ENCODE measurements around the gene MTHFD1L.

The MTHFD1L gene

DNA sequence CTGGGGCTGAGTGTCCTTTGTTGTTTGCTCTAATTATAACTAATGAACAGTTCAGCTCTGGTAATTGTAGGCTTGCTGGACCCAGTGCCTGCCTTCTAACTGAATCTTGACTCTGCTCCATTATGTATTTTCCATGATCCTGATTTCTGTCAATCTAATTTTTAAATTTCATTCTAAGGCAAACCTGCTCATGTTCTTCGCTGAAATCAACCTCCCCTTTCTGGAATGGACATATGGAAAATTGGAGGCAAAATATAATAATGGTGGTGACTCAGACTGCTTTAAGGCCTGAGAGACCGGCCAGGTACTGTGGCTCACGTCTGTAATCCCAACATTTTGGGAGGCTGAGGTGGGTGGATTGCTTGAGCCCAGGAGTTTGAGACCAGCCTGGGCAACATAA, 191.6 kb downstream of the MTHFD1L start:
- Histone ChIP-seq H3K27ac (ENCODE audit: low read depth, low read length) (no peak overlapping the region), H4K20me1 (ENCODE audit: control insufficient read depth, insufficient read depth, low read depth, low read length) (no peaks in the 10 kb centered on the region), H3K4me1 (ENCODE audit: control insufficient read depth, low read length) (no peaks in the 10 kb centered on the region), H3K27me3 (ENCODE audit: control insufficient read depth, low read length) (no peaks in the 10 kb centered on the region), H3K36me3 (ENCODE audit: control insufficient read depth, low read length) (peaks cover 22% of the 10 kb centered on the region), H3K9me3 (ENCODE audit: control insufficient read depth, insufficient read depth, low read length) (no peaks in the 10 kb centered on the region), H3K4me2 (ENCODE audit: low read length) (no peak overlapping the region), H3K9me2 (replicated peaks; ENCODE audit: control insufficient read depth, low read length) (no peaks in the 10 kb centered on the region), H3F3A (ENCODE audit: control insufficient read depth, insufficient read depth) (no peaks in the 10 kb centered on the region), H3K79me2 (ENCODE audit: control insufficient read depth, low read length) (no peaks in the 10 kb centered on the region), H3K4me3 (ENCODE audit: low read length) (no peak overlapping the region)
- no peak for TF ChIP-seq EZH2phosphoT487 (IDR thresholded peaks at IDR 0.05; ENCODE audit: borderline replicate concordance, low read length)
- TF ChIP-seq CTCF (IDR thresholded peaks at IDR 0.05; ENCODE audit: low read depth, low read length, poor library complexity, severe bottlenecking): no peak

DNA sequence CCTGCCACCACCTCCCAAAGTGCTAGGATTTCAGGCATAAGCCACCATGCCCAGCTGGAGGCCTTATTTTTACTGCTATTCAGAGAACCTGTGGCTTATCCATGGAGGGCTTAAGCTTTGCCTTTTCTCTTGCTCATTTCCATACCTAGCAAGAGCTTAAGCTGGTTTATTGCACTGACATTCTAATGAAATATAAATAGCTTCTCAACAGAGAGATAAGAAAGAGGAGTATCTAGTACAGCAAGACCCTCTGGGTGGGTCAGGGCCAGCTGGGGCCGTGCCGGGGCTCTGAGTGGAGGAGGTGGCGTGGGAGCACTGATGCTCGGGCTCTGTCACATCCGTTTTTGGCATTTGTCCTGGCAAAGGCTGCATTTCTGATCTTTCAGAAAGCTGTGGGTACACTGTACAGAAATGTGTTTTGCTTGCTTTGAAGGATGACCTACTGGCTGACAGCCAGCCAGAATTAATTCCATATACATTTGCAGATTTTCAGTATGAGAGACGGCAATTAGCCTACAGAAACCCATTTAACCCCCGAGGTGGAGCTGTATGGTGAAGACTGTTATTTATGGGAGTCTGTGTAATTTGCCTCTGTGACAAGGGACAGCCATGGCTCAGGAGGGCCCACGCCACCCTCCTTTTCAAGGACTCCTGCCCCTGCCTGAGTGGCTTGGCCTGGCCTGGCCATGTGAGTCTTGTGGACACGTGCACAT, 192.7 kb downstream of the MTHFD1L start:
- Histone ChIP-seq H3F3A (ENCODE audit: control insufficient read depth, insufficient read depth) (no peaks in the 10 kb centered on the region), H3K4me2 (ENCODE audit: low read length) (no peak overlapping the region), H4K20me1 (ENCODE audit: control insufficient read depth, insufficient read depth, low read depth, low read length) (no peaks in the 10 kb centered on the region), H3K9me2 (replicated peaks; ENCODE audit: control insufficient read depth, low read length) (no peaks in the 10 kb centered on the region), H3K27me3 (ENCODE audit: control insufficient read depth, low read length) (no peaks in the 10 kb centered on the region), H3K79me2 (ENCODE audit: control insufficient read depth, low read length) (no peaks in the 10 kb centered on the region), H3K27ac (ENCODE audit: low read depth, low read length) (no peak overlapping the region), H3K4me3 (ENCODE audit: low read length) (no peak overlapping the region), H3K4me1 (ENCODE audit: control insufficient read depth, low read length) (no peaks in the 10 kb centered on the region), H3K36me3 (ENCODE audit: control insufficient read depth, low read length) (peaks cover 22% of the 10 kb centered on the region), H3K9me3 (ENCODE audit: control insufficient read depth, insufficient read depth, low read length) (no peaks in the 10 kb centered on the region)
- TF ChIP-seq CTCF (IDR thresholded peaks at IDR 0.05; ENCODE audit: low read depth, low read length, poor library complexity, severe bottlenecking) (no peak), EZH2phosphoT487 (IDR thresholded peaks at IDR 0.05; ENCODE audit: borderline replicate concordance, low read length) (no peak)

GRCh38 chr6:151059612-151060095, 194.2 kb downstream of the MTHFD1L start:
- Histone ChIP-seq H4K20me1 (ENCODE audit: control insufficient read depth, insufficient read depth, low read depth, low read length) (no peaks in the 10 kb centered on the region), H3K4me1 (ENCODE audit: control insufficient read depth, low read length) (no peaks in the 10 kb centered on the region)

More at GRCh38 chr6:151059612-151060095, 194.2 kb downstream of the MTHFD1L start:
- H3K9me2 ChIP-seq (replicated peaks; ENCODE audit: control insufficient read depth, low read length): no peaks in the 10 kb centered on the region
- no peak overlapping the region for H3K4me3 ChIP-seq (ENCODE audit: low read length)
- no peaks in the 10 kb centered on the region for H3K27me3 ChIP-seq (ENCODE audit: control insufficient read depth, low read length)
- TF ChIP-seq CTCF (IDR thresholded peaks at IDR 0.05; ENCODE audit: low read depth, low read length, poor library complexity, severe bottlenecking): no peak
- no peak for TF ChIP-seq EZH2phosphoT487 (IDR thresholded peaks at IDR 0.05; ENCODE audit: borderline replicate concordance, low read length)
- H3K27ac ChIP-seq (ENCODE audit: low read depth, low read length): no peak overlapping the region
- H3K36me3 ChIP-seq (ENCODE audit: control insufficient read depth, low read length): peaks cover 22% of the 10 kb centered on the region
- no peaks in the 10 kb centered on the region for H3K9me3 ChIP-seq (ENCODE audit: control insufficient read depth, insufficient read depth, low read length)
- H3F3A ChIP-seq (ENCODE audit: control insufficient read depth, insufficient read depth): no peaks in the 10 kb centered on the region
- H3K4me2 ChIP-seq (ENCODE audit: low read length): no peak overlapping the region
- no peaks in the 10 kb centered on the region for H3K79me2 ChIP-seq (ENCODE audit: control insufficient read depth, low read length)

Measured in DOHH2 (cell line).